ENCODE data around the gene KCNJ5.

GRCh38 chr11:128938156-128938885 is 47.2 kb downstream of the KCNJ5 start:
- TF ChIP-seq CTCF (IDR thresholded peaks at IDR 0.05) (no peak), POLR2A (IDR thresholded peaks at IDR 0.05) (no peak)
